NCI-H2196 (cell line): ENCODE measurements around the gene CTNS.

Experiments used
- DNase-seq: peaks from one replicate; lab custom pipeline; 2025; ENCODE audit not compliant: unreplicated experiment; lab: John Stamatoyannopoulos, UW

Gene CTNS

GRCh38 chr17:3622977-3623594, 13.5 kb upstream of the CTNS start:
- DNase-seq = no peak

- no peak for DNase-seq
These were observed 9.5 kb upstream of the CTNS start for GRCh38 chr17:3626831-3627768.

GRCh38 chr17:3627769-3628167, 8.8 kb upstream of the CTNS start:
- DNase-seq = no peak

- no peak for DNase-seq
These were observed 5.8 kb upstream of the CTNS start for GRCh38 chr17:3630781-3631180.

- no peak for DNase-seq
These were observed 4.3 kb upstream of the CTNS start for GRCh38 chr17:3632287-3632686.

- DNase-seq = no peak
These were observed 946 bp upstream of the CTNS start for GRCh38 chr17:3635474-3636153.

- no peak for DNase-seq
These were observed 381 bp downstream of the CTNS start for GRCh38 chr17:3636908-3637373.

- peak; percentile 5 for DNase-seq
These were observed 3.5 kb downstream of the CTNS start for GRCh38 chr17:3639981-3640596.

GRCh38 chr17:3641014-3641413, 4.5 kb downstream of the CTNS start:
- no peak for DNase-seq

- no peak for DNase-seq
These were observed 5.3 kb downstream of the CTNS start for GRCh38 chr17:3641717-3642486.

GRCh38 chr17:3643889-3644349, 7.4 kb downstream of the CTNS start:
- DNase-seq = no peak

- no peak for DNase-seq
These were observed 8.8 kb downstream of the CTNS start for GRCh38 chr17:3645310-3645709.

GRCh38 chr17:3647251-3647650, 10.7 kb downstream of the CTNS start:
- DNase-seq = no peak

GRCh38 chr17:3647769-3648555, 11.4 kb downstream of the CTNS start:
- peak; percentile 21 for DNase-seq

GRCh38 chr17:3655766-3656165, 19.2 kb downstream of the CTNS start:
- DNase-seq = no peak

GRCh38 chr17:3656353-3656752, 19.8 kb downstream of the CTNS start:
- DNase-seq = no peak

- DNase-seq = no peak
These were observed 20.4 kb downstream of the CTNS start for GRCh38 chr17:3656755-3657587.

- DNase-seq = no peak
These were observed 21.0 kb downstream of the CTNS start for GRCh38 chr17:3657588-3657869.
